Left hindlimb (tissue), 1 donor: ENCODE measurements around the gene MUTYH.
"Not testable (repeated sequence)": the region's sequence is repeated elsewhere in the genome, so short reads cannot be mapped to it uniquely, and the experiment has no call there.

Source experiments
- DNase-seq: peaks from one replicate; pipeline ENCODE4 v3.0.0-alpha.2; 2018

Gene MUTYH

GRCh38 chr1:45319761-45320160 is 20.5 kb downstream of the MUTYH start:
- no peak for DNase-seq

- DNase-seq = no peak
These were observed 23.1 kb downstream of the MUTYH start for GRCh38 chr1:45317166-45317565.

GRCh38 chr1:45314266-45314665 is 26.0 kb downstream of the MUTYH start:
- DNase-seq = no peak

- DNase-seq = no peak
These were observed 33.3 kb downstream of the MUTYH start for GRCh38 chr1:45306905-45307304.

GRCh38 chr1:45306319-45306718 is 33.9 kb downstream of the MUTYH start:
- DNase-seq = no peak

GRCh38 chr1:45305231-45305630 is 35.0 kb downstream of the MUTYH start:
- no peak for DNase-seq

GRCh38 chr1:45304311-45305081 is 35.7 kb downstream of the MUTYH start:
- DNase-seq = peak; percentile 49

GRCh38 chr1:45303520-45304310 is 36.5 kb downstream of the MUTYH start:
- DNase-seq = peak; percentile 99

GRCh38 chr1:45302505-45303150 is 37.6 kb downstream of the MUTYH start:
- DNase-seq = no peak

- DNase-seq = no peak
These were observed 39.6 kb downstream of the MUTYH start for GRCh38 chr1:45300669-45300997.

- peak; percentile 50 for DNase-seq
These were observed 40.1 kb downstream of the MUTYH start for GRCh38 chr1:45299981-45300668.

- no peak for DNase-seq
These were observed 40.9 kb downstream of the MUTYH start for GRCh38 chr1:45299296-45299695.

GRCh38 chr1:45297666-45298356 is 42.4 kb downstream of the MUTYH start:
- DNase-seq = no peak

- DNase-seq = no peak
These were observed 48.5 kb downstream of the MUTYH start for GRCh38 chr1:45291716-45292115.

- DNase-seq = not testable (repeated sequence)
These were observed 49.2 kb downstream of the MUTYH start for GRCh38 chr1:45291002-45291401.

GRCh38 chr1:45286521-45286920 is 53.7 kb downstream of the MUTYH start:
- DNase-seq = not testable (repeated sequence)

- DNase-seq = not testable (repeated sequence)
These were observed 55.4 kb downstream of the MUTYH start for GRCh38 chr1:45284858-45285257.

- DNase-seq = no peak
These were observed 57.9 kb downstream of the MUTYH start for GRCh38 chr1:45282351-45282750.
